Upper lobe of left lung (tissue), 4 donors: ENCODE measurements around the gene DYRK1A.

Source experiments
- EP300 ChIP-seq, 4 donors: sonication (generic); formaldehyde crosslinking; IDR thresholded peaks; one replicate each; pipeline ENCODE4 v1.5.1; 2017; ENCODE audit warnings: antibody characterized with exemption in 4 of 4, control low read depth in 2 of 4
- POLR2A ChIP-seq, 4 donors: fragments of 450-650 bp; IDR thresholded peaks; one replicate each; pipeline ENCODE4 v1.5.1; 2016 to 2017; ENCODE audit warnings: antibody characterized with exemption in 4 of 4, mild to moderate bottlenecking in 2 of 4

GRCh38 chr21:37534431-37534830 is 167.9 kb downstream of the DYRK1A start:
- TF ChIP-seq EP300 (IDR thresholded peaks at IDR 0.05) (no peak), POLR2A (IDR thresholded peaks at IDR 0.05) (no peak)
